Peyer's patch (tissue), 4 donors: ENCODE measurements around the gene NRXN3.

Source experiments
- POLR2A ChIP-seq, 2 donors: fragments of 450-650 bp; IDR thresholded peaks; one replicate each; pipeline ENCODE4 v1.5.1; 2017; ENCODE audit warnings: antibody characterized with exemption in 2 of 2, mild to moderate bottlenecking in 2 of 2, moderate library complexity in 2 of 2
- TF ChIP-seq, protein P1 (sequence below), 6 experiments: fragments of 450-650 bp in 4 of 6; fragments of 200-600 bp in 2 of 6; sonication (generic) in 1 of 6; IDR thresholded peaks; one replicate each; pipeline ENCODE4 v1.5.1; 2017 to 2019; ENCODE audit warnings: antibody characterized with exemption in 6 of 6, mild to moderate bottlenecking in 3 of 6, moderate library complexity in 1 of 6

DNA sequence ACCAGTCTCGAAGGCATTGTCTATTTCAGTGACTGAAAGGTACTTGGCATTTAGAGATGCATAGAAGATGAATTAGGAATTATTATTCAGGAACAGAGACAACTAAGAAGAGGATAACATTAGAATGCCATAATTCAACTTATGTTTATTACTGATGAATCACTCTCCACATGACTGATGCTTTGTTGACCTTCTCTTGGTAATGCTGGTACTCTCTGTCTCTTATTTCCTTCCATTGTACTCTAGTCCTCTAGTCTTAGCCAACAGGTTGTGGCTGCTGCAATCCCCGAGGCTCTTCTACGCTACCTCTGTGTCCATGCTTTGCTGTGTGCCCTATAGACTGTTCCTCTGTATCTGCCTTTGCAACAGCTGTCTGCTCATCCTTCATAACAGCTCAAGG lies 652.9 kb downstream of the NRXN3 start:
- TF ChIP-seq, protein P1, sequence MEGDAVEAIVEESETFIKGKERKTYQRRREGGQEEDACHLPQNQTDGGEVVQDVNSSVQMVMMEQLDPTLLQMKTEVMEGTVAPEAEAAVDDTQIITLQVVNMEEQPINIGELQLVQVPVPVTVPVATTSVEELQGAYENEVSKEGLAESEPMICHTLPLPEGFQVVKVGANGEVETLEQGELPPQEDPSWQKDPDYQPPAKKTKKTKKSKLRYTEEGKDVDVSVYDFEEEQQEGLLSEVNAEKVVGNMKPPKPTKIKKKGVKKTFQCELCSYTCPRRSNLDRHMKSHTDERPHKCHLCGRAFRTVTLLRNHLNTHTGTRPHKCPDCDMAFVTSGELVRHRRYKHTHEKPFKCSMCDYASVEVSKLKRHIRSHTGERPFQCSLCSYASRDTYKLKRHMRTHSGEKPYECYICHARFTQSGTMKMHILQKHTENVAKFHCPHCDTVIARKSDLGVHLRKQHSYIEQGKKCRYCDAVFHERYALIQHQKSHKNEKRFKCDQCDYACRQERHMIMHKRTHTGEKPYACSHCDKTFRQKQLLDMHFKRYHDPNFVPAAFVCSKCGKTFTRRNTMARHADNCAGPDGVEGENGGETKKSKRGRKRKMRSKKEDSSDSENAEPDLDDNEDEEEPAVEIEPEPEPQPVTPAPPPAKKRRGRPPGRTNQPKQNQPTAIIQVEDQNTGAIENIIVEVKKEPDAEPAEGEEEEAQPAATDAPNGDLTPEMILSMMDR (IDR thresholded peaks at IDR 0.05), result no peak
- TF ChIP-seq POLR2A (IDR thresholded peaks at IDR 0.05), result no peak
